RWPE1 (cell line): ENCODE data around the gene CCDC88C.

Source experiments
- CTCF ChIA-PET: fragments of 350-600 bp; sonication (Branson Sonifier 250); formaldehyde crosslinking; extraction: SDS; loops from one replicate; lab custom pipeline; 2021; lab: Yijun Ruan, JAX
- POLR2A ChIA-PET: fragments of 400-600 bp; formaldehyde crosslinking; extraction: SDS; loops from one replicate; lab custom pipeline; 2020; ENCODE audit warnings: antibody characterized with exemption; ENCODE audit not compliant: low non-redundant PET; lab: Yijun Ruan, JAX
- DNase-seq: peaks from one replicate; pipeline ENCODE4 v3.0.0; 2012; ENCODE audit warnings: low spot score
- H3K27ac ChIP-seq: fragments of 450-650 bp; 2 replicates; pipeline ENCODE4 v1.5.1; 2017
- TF ChIP-seq, protein P1 (sequence below): fragments of 450-650 bp; conservative IDR thresholded peaks from 2 replicates; pipeline ENCODE4 v1.5.1; 2017; ENCODE audit warnings: low read depth, mild to moderate bottlenecking

CCDC88C gene

GRCh38 chr14:91237219-91237618, 180.4 kb downstream of the CCDC88C start:
- POLR2A ChIA-PET: no interaction called here
- no peak for DNase-seq
- TF ChIP-seq, protein P1, sequence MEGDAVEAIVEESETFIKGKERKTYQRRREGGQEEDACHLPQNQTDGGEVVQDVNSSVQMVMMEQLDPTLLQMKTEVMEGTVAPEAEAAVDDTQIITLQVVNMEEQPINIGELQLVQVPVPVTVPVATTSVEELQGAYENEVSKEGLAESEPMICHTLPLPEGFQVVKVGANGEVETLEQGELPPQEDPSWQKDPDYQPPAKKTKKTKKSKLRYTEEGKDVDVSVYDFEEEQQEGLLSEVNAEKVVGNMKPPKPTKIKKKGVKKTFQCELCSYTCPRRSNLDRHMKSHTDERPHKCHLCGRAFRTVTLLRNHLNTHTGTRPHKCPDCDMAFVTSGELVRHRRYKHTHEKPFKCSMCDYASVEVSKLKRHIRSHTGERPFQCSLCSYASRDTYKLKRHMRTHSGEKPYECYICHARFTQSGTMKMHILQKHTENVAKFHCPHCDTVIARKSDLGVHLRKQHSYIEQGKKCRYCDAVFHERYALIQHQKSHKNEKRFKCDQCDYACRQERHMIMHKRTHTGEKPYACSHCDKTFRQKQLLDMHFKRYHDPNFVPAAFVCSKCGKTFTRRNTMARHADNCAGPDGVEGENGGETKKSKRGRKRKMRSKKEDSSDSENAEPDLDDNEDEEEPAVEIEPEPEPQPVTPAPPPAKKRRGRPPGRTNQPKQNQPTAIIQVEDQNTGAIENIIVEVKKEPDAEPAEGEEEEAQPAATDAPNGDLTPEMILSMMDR: no peak
- H3K27ac ChIP-seq: peak overlapping the region; percentile 42
- CTCF ChIA-PET: no interaction called here

DNA sequence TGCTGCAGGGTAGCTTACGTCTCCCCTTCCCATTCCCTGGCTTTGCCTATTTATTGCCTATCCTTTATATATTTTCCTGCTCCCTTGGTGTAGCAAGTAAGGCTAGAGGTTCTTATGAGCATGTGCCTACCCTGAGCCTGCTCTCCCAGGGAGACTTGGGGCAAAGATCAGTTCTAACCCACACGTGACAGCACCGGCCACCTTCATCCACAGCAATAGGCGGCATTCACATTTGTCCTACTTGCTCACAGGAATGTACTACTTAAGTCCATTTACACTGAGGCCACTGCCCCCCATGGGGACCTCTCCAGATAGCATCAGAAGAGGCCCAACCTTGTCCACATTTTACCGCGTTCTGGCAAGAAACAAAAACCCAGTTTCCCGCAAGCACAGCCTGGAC, 181.8 kb downstream of the CCDC88C start:
- DNase-seq: no peak
- TF ChIP-seq, protein P1: no peak
- ChIA-PET POLR2A (no interaction called here), CTCF (no interaction called here)
- H3K27ac ChIP-seq: peak overlapping the region; percentile 42

GRCh38 chr14:91234791-91235114, 182.9 kb downstream of the CCDC88C start:
- ChIA-PET POLR2A (no interaction called here), CTCF (interaction anchor here (0.6 kb wide), 2 partner anchors 8 to 84 kb away, joined by 3 read pairs; no protein-coding TSS in a partner anchor)
- TF ChIP-seq, protein P1: no peak
- H3K27ac ChIP-seq: no peak overlapping the region
- no peak for DNase-seq

DNA sequence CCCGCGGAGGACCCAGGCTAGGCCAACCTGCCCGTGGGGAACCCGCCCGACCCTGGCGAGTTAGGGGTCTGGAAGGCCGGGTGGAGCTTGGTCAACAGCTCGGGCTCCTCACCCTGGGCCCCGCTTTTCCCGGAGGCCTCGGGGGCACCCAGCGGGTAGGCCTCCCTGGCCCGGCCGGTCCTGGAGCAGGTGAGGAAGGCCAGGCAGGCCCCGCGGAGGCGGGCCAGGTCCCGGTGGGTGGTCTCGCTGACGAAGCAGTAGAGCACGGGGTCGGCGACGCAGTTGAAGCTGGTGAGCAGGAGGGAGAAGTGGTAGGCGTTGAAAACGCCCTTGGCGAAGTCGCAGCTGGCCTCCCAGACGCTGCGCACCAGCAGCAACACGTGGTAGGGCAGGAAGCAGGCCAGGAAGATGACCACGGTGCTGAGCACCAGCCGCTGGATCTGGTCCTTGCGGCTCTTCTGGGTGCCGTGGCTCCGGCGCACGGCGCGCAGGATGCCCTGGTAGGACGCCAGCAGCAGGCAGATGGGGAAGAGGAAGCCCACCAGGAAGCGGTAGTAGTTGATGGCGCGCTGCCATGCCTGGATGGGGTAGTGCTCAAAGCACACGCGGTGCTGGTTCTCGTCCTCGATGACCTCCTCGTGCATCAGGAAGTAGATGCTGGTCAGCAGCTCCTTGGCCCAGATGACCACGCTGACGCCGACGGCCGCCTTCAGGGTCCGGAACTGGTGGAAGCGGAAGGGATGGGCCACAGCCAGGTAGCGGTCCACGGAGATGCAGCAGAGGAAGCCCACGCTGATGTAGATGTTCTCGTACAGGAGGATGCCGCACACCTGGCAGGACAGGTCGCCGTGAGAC, 183.5 kb downstream of the CCDC88C start:
- ChIA-PET POLR2A (no interaction called here), CTCF (interaction anchor here (0.6 kb wide), 1 partner anchor 8 kb away, joined by 3 read pairs; no protein-coding TSS in a partner anchor)
- H3K27ac ChIP-seq: peak overlapping the region; percentile 24; the same call in 1 of the 2 replicates
- DNase-seq: no peak
- TF ChIP-seq, protein P1: no peak

- POLR2A ChIA-PET: no interaction called here
- peak overlapping the region; percentile 24 for H3K27ac ChIP-seq
- no peak for DNase-seq
- TF ChIP-seq, protein P1: no peak
- CTCF ChIA-PET: no interaction called here
These were observed 185.0 kb downstream of the CCDC88C start for GRCh38 chr14:91232603-91233002.

- POLR2A ChIA-PET: no interaction called here
- no peak for DNase-seq
- CTCF ChIA-PET: no interaction called here
- no peak overlapping the region for H3K27ac ChIP-seq
- TF ChIP-seq, protein P1: no peak
These were observed 185.6 kb downstream of the CCDC88C start for GRCh38 chr14:91232052-91232451.
